HG03025 (cell line): Measurements from ENCODE around the gene KRT31.
"Not testable (repeated sequence)": the region's sequence is repeated elsewhere in the genome, so short reads cannot be mapped to it uniquely, and the experiment has no call there.

Experiments used
- ATAC-seq: cut with Tn5 transposase; IDR thresholded peaks from one replicate; pipeline ENCODE4 v1.9.1; 2021; ENCODE audit warnings: mild to moderate bottlenecking, moderate library complexity; ENCODE audit not compliant: unreplicated experiment, low FRiP score

KRT31 gene

DNA sequence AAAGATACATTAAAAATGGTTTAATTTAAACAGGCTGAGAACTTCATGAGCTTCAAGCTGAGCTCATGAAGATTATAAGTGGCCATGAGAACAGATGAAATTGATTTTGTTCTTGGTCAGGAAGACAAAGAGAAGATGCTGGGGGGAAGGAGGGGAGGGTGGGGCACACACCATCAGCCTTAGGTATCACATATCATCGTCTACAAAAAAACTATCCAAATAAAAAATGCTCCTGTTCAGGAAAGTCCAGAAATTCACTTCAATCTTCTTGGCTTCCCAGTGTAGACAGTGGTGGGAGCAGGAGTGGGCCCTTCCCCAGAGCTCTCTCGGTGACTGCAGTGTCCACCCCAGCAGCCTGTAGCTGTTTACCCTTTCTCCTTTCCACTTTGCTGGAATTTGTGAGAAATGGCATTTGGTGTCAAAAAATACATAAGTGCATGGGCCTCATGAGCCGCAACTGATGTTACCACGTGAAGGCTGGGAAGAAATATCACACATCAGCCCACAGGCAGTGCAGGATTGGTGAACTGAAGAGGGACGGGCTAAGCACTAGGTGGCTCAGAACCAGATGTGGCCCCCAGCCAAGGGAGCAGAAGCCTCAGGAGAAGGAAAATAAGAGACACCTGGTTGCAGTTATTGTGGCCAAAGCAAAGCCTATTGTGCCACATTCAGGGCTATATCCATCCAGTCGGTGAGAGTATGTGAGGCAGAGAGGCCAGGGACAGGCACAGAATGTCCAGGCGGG is 20.9 kb upstream of the KRT31 start:
- ATAC-seq: no peak

GRCh38 chr17:41417576-41418015 is 20.2 kb upstream of the KRT31 start:
- no peak for ATAC-seq

DNA sequence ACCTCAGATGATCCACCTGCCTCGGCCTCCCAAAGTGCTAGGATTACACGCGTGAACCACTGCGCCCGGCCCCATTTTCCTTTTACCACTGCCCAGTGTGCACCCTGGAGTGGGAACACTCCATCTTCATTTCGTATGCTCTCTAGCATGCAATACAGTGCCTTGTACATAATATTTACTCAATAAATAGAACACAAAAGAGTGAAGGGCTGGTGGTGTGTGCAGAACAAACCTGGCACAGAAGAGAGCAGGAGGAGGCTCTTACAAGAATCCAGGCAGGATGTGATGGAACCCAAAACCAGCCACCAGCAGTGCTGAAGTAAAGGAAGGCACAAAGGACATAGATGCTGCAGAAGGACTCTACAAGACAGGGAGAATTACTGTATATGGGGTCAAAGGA is 19.7 kb upstream of the KRT31 start:
- ATAC-seq: no peak

- ATAC-seq: no peak
These were observed 19.1 kb upstream of the KRT31 start for GRCh38 chr17:41416479-41416878.

DNA sequence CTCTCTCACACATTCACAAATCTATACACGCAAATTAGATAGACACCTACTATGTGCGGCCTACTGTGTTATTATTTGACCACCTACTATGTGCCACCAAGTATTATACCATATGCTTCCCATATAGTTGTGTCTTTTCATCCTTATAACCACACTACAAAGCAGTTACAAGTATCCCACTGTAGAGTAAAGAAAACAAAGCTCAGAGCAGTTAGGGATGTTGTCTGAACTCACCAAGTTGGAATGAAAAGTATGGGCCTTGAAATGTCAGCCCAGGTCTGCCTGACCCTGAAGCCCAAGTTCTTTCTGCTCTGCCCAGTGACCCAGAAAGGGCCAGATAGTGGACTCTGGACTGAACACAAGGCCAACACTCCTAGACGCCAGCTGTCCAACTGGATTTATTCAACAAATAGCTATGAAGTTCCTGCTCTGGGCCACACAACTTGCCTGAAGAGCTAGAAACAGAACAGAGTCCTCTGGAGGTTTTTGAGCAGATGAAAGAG is 18.5 kb upstream of the KRT31 start:
- ATAC-seq: no peak

- no peak for ATAC-seq
These were observed 18.0 kb upstream of the KRT31 start for GRCh38 chr17:41415411-41415810.

DNA sequence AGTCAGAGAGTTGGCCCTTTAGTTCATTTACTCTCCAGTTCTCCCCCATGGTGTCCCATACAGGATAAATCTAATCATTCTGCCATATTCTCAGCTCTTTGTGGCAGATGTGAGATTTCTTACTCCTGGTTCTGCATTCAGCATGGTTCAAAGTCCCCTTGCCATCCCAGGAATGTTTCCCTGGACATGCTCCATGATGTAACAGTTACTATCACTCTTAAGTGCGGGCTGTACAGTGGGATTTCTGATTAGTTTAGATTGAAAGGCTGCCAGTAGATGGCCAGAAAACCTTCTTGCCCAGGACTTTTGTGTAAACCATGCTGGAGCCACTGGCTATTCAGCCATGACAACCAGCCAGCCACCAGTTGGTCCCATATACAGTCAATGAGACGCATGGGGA is 16.6 kb upstream of the KRT31 start:
- no peak for ATAC-seq

DNA sequence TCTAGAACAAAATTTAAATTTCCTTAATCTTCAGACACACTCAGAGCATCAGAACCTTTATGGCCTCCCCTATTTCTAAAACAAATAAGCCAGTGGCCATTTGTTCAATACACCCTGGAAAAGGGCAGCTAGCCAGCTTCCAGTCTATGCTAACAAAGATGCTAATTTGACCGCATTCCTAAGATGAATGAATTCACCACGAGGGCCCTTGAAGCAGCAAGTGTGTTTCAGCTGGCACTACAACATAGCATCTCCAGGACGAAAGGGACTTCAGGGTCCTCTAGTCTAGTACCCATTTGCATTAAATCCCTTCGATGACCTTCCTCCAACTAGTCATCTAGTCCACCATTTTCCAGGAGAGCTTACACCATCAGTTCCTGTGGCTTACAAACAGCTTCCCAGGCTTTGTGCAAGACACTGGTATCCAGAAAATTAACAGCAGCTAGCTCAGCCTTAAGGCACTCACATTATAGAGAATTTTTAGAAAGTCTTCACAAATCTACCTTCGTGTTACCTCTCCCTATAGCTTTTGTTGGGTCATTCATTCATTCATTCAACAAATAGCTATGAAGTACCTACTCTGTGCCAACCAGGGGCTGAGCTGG is 16.0 kb upstream of the KRT31 start:
- ATAC-seq: no peak

DNA sequence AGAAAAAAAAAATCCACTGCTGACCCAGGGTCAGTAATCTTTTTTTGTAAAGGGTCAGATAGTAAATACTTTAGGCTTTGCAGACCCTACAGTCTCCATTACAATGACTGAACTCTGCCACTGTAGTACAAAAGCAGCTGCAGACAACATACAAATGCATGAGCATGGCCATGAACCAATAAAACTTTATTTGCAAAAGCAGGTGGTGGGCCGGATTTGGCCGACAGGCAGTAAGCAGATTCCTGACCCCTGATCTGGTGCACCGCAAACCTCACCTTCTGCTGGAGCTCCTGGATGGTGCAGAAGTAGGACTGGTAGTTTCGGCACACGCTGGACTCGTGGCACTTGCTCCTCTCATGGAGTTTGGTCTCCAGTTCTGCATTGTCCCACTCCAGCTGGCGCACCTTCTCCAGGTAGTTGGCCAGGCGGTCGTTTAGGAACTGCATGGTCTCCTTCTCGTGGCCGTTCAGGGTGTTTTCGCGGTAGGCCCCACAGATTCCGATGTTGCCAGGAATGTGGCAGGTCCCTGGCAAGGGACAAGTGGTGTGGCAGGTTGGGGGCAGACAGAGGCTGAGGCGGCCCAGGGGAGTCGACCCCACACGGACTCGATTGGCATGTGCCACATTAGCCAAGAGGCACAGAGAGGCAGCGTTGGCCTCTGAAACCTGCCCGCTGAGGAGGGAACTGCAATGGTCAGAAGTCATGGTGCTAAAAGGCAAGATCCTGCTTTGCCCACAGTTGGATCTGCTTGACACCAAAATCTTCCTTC is 13.8 kb upstream of the KRT31 start:
- ATAC-seq: no peak

GRCh38 chr17:41407226-41407625 is 9.8 kb upstream of the KRT31 start:
- ATAC-seq: no peak

- no peak for ATAC-seq
These were observed 8.8 kb upstream of the KRT31 start for GRCh38 chr17:41406205-41406604.

DNA sequence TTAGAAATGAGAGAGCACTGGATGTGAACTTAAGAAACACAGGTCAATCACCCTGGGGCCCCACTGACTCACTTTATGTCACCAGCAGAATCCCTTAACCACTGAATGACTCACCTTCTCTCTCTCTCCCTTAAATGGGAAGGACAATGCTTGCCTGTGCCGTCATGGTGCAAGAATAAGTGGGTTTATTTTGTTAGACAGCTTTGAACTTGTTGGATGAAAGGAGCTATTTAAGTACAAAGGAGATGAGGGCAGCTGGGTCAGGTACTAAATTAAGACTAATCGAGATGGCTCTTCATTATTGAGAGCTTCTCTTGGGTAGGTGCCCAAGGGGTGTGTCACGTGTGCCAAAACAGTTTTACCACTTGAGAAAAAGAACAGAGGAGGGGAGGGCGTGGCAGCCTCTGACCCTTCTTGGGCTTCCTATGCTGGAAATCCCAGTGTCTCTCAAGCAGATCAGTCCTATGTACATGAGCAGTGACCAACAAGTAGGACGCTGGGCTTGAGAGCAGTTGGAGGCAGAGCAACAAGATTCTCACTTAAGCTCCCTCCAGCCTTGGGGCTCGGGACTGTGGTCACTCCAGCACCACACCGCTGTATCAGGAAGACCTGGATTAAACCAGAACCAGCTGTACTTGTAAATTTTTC is 6.7 kb upstream of the KRT31 start:
- ATAC-seq: no peak

DNA sequence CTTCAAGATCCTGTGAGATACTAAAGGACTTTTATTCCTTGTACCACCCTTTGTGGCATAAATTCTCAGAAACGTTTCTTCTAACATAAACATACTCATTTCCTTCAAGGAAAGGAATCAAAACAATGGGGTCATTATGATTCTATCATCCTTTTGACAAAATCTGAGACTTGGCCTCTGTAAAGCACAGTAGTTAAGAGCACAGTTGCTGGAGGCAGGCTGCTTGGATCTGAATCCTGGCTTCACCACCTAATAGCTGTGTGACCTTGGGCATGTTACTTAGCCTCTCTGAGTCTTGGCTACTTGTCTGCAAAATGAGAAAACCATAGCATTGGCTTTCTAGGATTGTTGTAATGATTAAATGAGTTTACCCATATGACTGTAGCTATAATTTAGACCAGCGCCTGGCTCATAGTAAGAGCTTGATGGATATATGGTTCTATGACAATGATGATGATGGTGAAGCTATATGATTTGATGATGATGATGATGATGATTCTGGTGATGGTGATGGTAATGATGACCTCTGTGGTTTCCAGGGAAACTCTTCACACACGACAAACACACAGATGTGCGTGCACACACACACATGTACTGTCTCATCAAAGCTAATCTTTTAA is 6.1 kb upstream of the KRT31 start:
- ATAC-seq: no peak

GRCh38 chr17:41402161-41402560 is 4.8 kb upstream of the KRT31 start:
- no peak for ATAC-seq

DNA sequence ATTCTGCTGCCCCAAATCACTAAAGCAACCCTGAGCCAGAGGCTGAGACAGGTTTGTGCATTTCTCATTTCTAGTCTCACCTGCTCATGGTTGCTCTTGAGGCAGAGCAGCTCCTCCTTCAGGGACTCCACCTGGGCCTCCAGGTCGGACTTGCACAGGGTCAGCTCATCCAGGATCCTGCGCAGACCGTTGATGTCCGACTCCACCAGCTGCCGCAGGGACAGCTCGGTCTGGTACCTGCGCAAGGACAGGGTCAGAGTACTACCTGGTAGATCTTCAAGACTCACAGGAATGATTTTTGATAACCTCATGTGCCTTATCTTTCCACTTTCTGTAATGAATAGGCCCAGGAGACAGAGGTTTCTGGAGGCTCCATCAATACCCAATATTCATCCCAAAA is 1.1 kb downstream of the KRT31 start:
- ATAC-seq: no peak

DNA sequence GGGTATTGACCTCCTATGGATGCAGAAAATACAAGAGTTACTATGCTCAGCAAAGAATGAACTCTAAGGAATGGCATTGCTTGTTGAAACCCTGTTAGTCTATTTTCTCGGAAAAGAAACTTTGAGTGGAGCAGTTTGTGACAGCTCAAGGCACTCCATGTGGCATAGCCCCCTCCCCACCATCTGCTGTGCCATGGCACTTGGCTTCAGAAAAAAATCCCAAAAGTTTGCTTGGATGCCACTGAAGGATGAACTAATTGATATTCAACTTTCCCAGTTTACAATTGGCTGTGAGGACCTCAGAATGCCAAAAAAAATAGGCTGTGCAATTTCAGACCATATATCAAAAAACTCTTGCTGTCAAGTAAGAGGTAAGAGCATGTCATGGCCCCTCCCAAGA is 1.8 kb downstream of the KRT31 start:
- ATAC-seq: no peak

DNA sequence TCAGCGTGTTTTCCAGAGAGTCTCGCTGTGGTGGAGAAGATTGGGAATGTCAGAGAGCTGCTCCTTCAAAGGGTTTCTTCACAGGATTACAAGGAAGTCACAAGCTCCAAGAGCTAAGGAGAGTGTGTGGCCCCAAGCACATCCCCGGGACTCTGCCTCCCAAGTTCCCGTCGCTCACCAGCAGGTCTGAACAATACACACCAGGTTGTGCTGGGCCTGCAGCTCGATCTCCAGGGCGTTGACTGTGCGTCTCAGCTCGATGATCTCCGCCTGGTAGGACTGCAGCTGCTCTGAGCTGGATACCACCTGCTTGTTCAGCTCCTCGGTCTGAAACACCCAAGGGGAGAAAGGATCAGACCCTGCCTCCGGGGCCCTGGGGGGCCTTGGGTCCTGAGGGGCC is 2.4 kb downstream of the KRT31 start:
- ATAC-seq: not testable (repeated sequence)

GRCh38 chr17:41394254-41394996 is 3.0 kb downstream of the KRT31 start:
- no peak for ATAC-seq

GRCh38 chr17:41393826-41394225 is 3.6 kb downstream of the KRT31 start:
- ATAC-seq: no peak

GRCh38 chr17:41393294-41393693 is 4.1 kb downstream of the KRT31 start:
- no peak for ATAC-seq
